ENCODE results near the gene STARD5. TPM values are rescaled to one million over a fixed set of nuclear protein-coding genes. Genes with fewer than 3 reads are reported as not detected.

STARD5 gene
- total RNA-seq, 2 donors from 2014 or later, result 7.3 to 14.9 TPM

GRCh38 chr15:81317642-81318017 lies 6.3 kb downstream of the STARD5 start:
- Histone ChIP-seq H3K4me1 (ENCODE audit: control insufficient read depth in 1 of 2, low read depth in 2 of 2) (peaks cover 3 to 17% of the 10 kb centered on the region in 2 donors), H3K9me3 (no peaks in the 10 kb centered on the region), H3K27me3 (replicated peaks; ENCODE audit: insufficient read depth) (no peaks in the 10 kb centered on the region), H3K4me3 (no peak overlapping the region), H3K27ac (no peak overlapping the region), H3K36me3 (peaks cover 5% of the 10 kb centered on the region)
- no peak for ATAC-seq (ENCODE audit: insufficient number of reproducible peaks, low FRiP score, low read depth)
- TF ChIP-seq CTCF (IDR thresholded peaks at IDR 0.05), result no peak
- no peak for DNase-seq (ENCODE audit: low spot score)

GRCh38 chr15:81316267-81316666 lies 7.7 kb downstream of the STARD5 start:
- DNase-seq (ENCODE audit: low spot score) (no peak), ATAC-seq (ENCODE audit: insufficient number of reproducible peaks, low FRiP score, low read depth) (no peak)
- Histone ChIP-seq H3K4me3 (no peak overlapping the region), H3K27ac (no peak overlapping the region), H3K4me1 (ENCODE audit: control insufficient read depth in 1 of 2, low read depth in 2 of 2) (peaks cover 5 to 20% of the 10 kb centered on the region in 2 donors), H3K9me3 (no peaks in the 10 kb centered on the region), H3K36me3 (peaks cover 5% of the 10 kb centered on the region), H3K27me3 (replicated peaks; ENCODE audit: insufficient read depth) (no peaks in the 10 kb centered on the region)
- no peak for TF ChIP-seq CTCF (IDR thresholded peaks at IDR 0.05)

GRCh38 chr15:81315452-81316175 lies 8.3 kb downstream of the STARD5 start:
- no peak for ATAC-seq (ENCODE audit: insufficient number of reproducible peaks, low FRiP score, low read depth)
- Histone ChIP-seq H3K9me3 (no peaks in the 10 kb centered on the region), H3K27me3 (replicated peaks; ENCODE audit: insufficient read depth) (no peaks in the 10 kb centered on the region), H3K27ac (no peak overlapping the region), H3K36me3 (peaks cover 5% of the 10 kb centered on the region), H3K4me1 (ENCODE audit: control insufficient read depth in 1 of 2, low read depth in 2 of 2) (peaks cover 5 to 25% of the 10 kb centered on the region in 2 donors), H3K4me3 (no peak overlapping the region)
- TF ChIP-seq CTCF (IDR thresholded peaks at IDR 0.05), result no peak
- DNase-seq (ENCODE audit: low spot score), result no peak

- H3K27ac ChIP-seq, result no peak overlapping the region
- H3K4me1 ChIP-seq (ENCODE audit: control insufficient read depth in 1 of 2, low read depth in 2 of 2), result peaks cover 5 to 25% of the 10 kb centered on the region in 2 donors
- ATAC-seq (ENCODE audit: insufficient number of reproducible peaks, low FRiP score, low read depth), result no peak
- no peak overlapping the region for H3K4me3 ChIP-seq
- H3K36me3 ChIP-seq, result peaks cover 5% of the 10 kb centered on the region
- no peaks in the 10 kb centered on the region for H3K9me3 ChIP-seq
- no peak for TF ChIP-seq CTCF (IDR thresholded peaks at IDR 0.05)
- H3K27me3 ChIP-seq (replicated peaks; ENCODE audit: insufficient read depth), result no peaks in the 10 kb centered on the region
- no peak for DNase-seq (ENCODE audit: low spot score)
These were observed 9.6 kb downstream of the STARD5 start for GRCh38 chr15:81314378-81314777.

GRCh38 chr15:81313686-81314085 lies 10.3 kb downstream of the STARD5 start:
- ATAC-seq (ENCODE audit: insufficient number of reproducible peaks, low FRiP score, low read depth) (no peak), DNase-seq (ENCODE audit: low spot score) (no peak)
- Histone ChIP-seq H3K9me3 (no peaks in the 10 kb centered on the region), H3K36me3 (peaks cover 5% of the 10 kb centered on the region), H3K27me3 (replicated peaks; ENCODE audit: insufficient read depth) (no peaks in the 10 kb centered on the region), H3K4me3 (no peak overlapping the region), H3K27ac (peak overlapping the region; percentile 36 to 65), H3K4me1 (ENCODE audit: control insufficient read depth in 1 of 2, low read depth in 2 of 2) (peaks cover 5 to 25% of the 10 kb centered on the region in 2 donors)
- TF ChIP-seq CTCF (IDR thresholded peaks at IDR 0.05), result no peak

Data from thoracic aorta (tissue), 2 donors.